K562 (cell line): Measurements from ENCODE around the gene ARL16. TPM values are rescaled to one million over a fixed set of nuclear protein-coding genes. Genes with fewer than 3 reads are reported as not detected.

Experiments
- ATAC-seq: fragments of 200-7000 bp; cut with Tn5 transposase; 3 replicates; pipeline ENCODE4 v1.9.1; 2020; ENCODE audit warnings: moderate library complexity
- BruUV-seq: library from RNA; stranded (reverse); fragments of 400-500 nt; replicated peaks from 2 replicates; lab custom pipeline; 2021; lab: Mats Ljungman, UMichigan
- CTCF ChIA-PET: fragments of 300-600 bp; formaldehyde crosslinking; extraction: SDS; loops from one replicate; lab custom pipeline; 2021; ENCODE audit warnings: low intra/inter-chr PET ratio; lab: Yijun Ruan, JAX
- POLR2A ChIA-PET: fragments of 300-600, 350-650 bp; sonication (Branson Sonifier 250); formaldehyde crosslinking; extraction: SDS; loops from one replicate; lab custom pipeline; 2021; ENCODE audit warnings: antibody characterized with exemption, inconsistent platforms; lab: Yijun Ruan, JAX
- DNase-seq, 4 experiments: peaks; one replicate each; pipeline versions ENCODE4 v3.0.0 to v3.0.0-alpha.2; 2011 to 2018; ENCODE audit warnings: low spot score in 3 of 4, mixed read lengths in 3 of 4; ENCODE audit errors: extremely low read depth in 1 of 4
- FAIRE-seq: peaks from 2 replicates; lab custom pipeline; 2011; peaks lifted over from hg19 to GRCh38; lab: Jason Lieb, UNC
- H2AFZ ChIP-seq: 2 replicates; pipeline ENCODE4 v1.6.0; 2011; ENCODE audit warnings: low read depth, low read length, control low read depth, inconsistent platforms
- H3K27ac ChIP-seq: fragments of 200-600 bp; 3 replicates; pipeline ENCODE4 v1.8.0; 2011; ENCODE audit warnings: low read depth, mild to moderate bottlenecking, control low read depth, inconsistent platforms, low read length, moderate library complexity, mixed read lengths; ENCODE audit errors: extremely low read depth
- H3K27me3 ChIP-seq, 2 experiments: fragments of 300-600 bp in 1 of 2; 2 replicates in 1 of 2; 3 replicates in 1 of 2; pipeline versions ENCODE4 v1.6.0 to v1.8.0; 2011; ENCODE audit warnings: inconsistent platforms in 2 of 2, low read length in 2 of 2, mild to moderate bottlenecking in 1 of 2, mixed read lengths in 1 of 2, moderate library complexity in 1 of 2; ENCODE audit not compliant: control insufficient read depth in 2 of 2, insufficient read depth in 2 of 2
- H3K36me3 ChIP-seq: fragments of 300-600 bp; 3 replicates; pipeline ENCODE4 v1.8.0; 2011; ENCODE audit warnings: mild to moderate bottlenecking, low read length, inconsistent platforms; ENCODE audit not compliant: control insufficient read depth, insufficient read depth
- H3K4me1 ChIP-seq, 2 experiments: fragments of 200-600 bp in 1 of 2; replicated peaks in 1 of 2; 2 replicates in 1 of 2; 3 replicates in 1 of 2; pipeline versions ENCODE4 v1.5.1 to v1.8.0; 2011; ENCODE audit warnings: inconsistent platforms in 2 of 2, low read length in 2 of 2, mild to moderate bottlenecking in 1 of 2, mixed read lengths in 1 of 2, moderate library complexity in 1 of 2; ENCODE audit not compliant: control insufficient read depth in 2 of 2, insufficient read depth in 2 of 2
- H3K4me2 ChIP-seq: 2 replicates; pipeline ENCODE4 v1.6.1; 2011; ENCODE audit warnings: low read length, control low read depth, inconsistent platforms, mixed read lengths; ENCODE audit not compliant: insufficient read depth
- H3K4me3 ChIP-seq: fragments of 200-600 bp; sonication (generic), shearing (Covaris generic); 2 replicates; pipeline ENCODE4 v1.5.1; 2016; ENCODE audit warnings: control low read depth, inconsistent platforms
- H3K79me2 ChIP-seq: fragments of 200-600 bp; 3 replicates; pipeline ENCODE4 v1.8.0; 2011; ENCODE audit warnings: low read length, inconsistent platforms; ENCODE audit not compliant: control insufficient read depth, insufficient read depth
- H3K9ac ChIP-seq, 2 experiments: 2 replicates each; pipeline versions ENCODE4 v1.6.0 to v1.6.1; 2011; ENCODE audit warnings: low read depth in 2 of 2, low read length in 2 of 2, control low read depth in 1 of 2, inconsistent platforms in 1 of 2, mild to moderate bottlenecking in 1 of 2, mixed read lengths in 1 of 2; ENCODE audit not compliant: insufficient read depth in 1 of 2
- H3K9me1 ChIP-seq: one replicate; pipeline ENCODE4 v1.6.0; 2011; ENCODE audit warnings: inconsistent platforms, mild to moderate bottlenecking, low read length, moderate library complexity; ENCODE audit not compliant: control insufficient read depth, insufficient read depth
- H3K9me3 ChIP-seq: replicated peaks from 2 replicates; pipeline ENCODE4 v1.5.1; 2011; ENCODE audit warnings: low read depth, low read length, inconsistent platforms; ENCODE audit not compliant: control insufficient read depth, insufficient read depth
- H4K20me1 ChIP-seq: replicated peaks from 2 replicates; pipeline ENCODE4 v1.6.1; 2011; ENCODE audit warnings: low read length, inconsistent platforms, mixed read lengths; ENCODE audit not compliant: control insufficient read depth, insufficient read depth
- POLR2G ChIP-seq: fragments of 200-400 bp; formaldehyde crosslinking; IDR thresholded peaks from 2 replicates; pipeline ENCODE4 v1.6.1; 2017; ENCODE audit warnings: low read depth, mild to moderate bottlenecking, antibody characterized with exemption, low read length, moderate library complexity
- ZNF280A ChIP-seq: fragments of 450-650 bp; IDR thresholded peaks from 2 replicates; pipeline ENCODE4 v1.6.1; 2018; ENCODE audit warnings: mild to moderate bottlenecking, low read depth; ENCODE audit not compliant: partially characterized antibody
- WGBS: fragments of 100-300 bp; shearing (Covaris generic); methylation state at CpG from one replicate; pipeline ENCODE4 v1.1.6; 2016; ENCODE audit warnings: low coverage, mixed read lengths; ENCODE audit not compliant: insufficient coverage; ENCODE audit errors: missing lambda C conversion rate; 5-methylcytosine and 5-hydroxymethylcytosine counted together
- in situ Hi-C: fragments of 300-500 bp; cut with MboI; formaldehyde crosslinking; loops from 4 replicates; pipeline ENCODE4 v1.15.0; 2018; ENCODE audit warnings: inconsistent platforms, mixed read lengths
- intact Hi-C: fragments of 100-400 bp; cut with micrococcal nuclease; formaldehyde crosslinking; loops from 2 replicates; pipeline ENCODE4 v1.14.2; 2022
- polyA plus RNA-seq, 8 experiments: library from polyadenylated mRNA; depleted of rRNA in 4 of 8; stranded (reverse) in 5 of 8; unstranded in 3 of 8; fragments of >200 nt; fragmentation: Nextera tagmentation in 2 of 8; fragmentation: Illumina TruSeq in 1 of 8; extraction: Ambion mirVana in 2 of 8; extraction: Trizol in 1 of 8; gene quantifications; 2 replicates each; pipeline versions ENCODE4 v1.2.1 to v1.2.3, GENCODE V29; 2011 to 2014; ENCODE audit warnings: inconsistent platforms in 1 of 8, missing spikeins in 1 of 8
- total RNA-seq, 7 experiments: library from RNA; depleted of rRNA in 6 of 7; stranded (reverse); fragments of >200 nt in 6 of 7; fragmentation: Illumina TruSeq in 2 of 7; extraction: Trizol in 2 of 7; gene quantifications; 2 replicates each; pipeline versions ENCODE4 v1.2.1 to v1.2.3, GENCODE V29; 2011 to 2021; ENCODE audit warnings: low replicate concordance in 1 of 7

Gene ARL16
- total and polyA plus RNA-seq, 9 of the 15 experiments (the other 6 are each of a cell fraction or from before 2014, with no cell fraction given): 5.4 to 32.4 (median 22.6) TPM

- H3K9ac ChIP-seq: no peak overlapping the region; a peak in 1 of 4 replicates
- no peak for ATAC-seq
- in situ Hi-C loops: no loop called here
- no peaks in the 10 kb centered on the region for H3K27me3 ChIP-seq
- DNase-seq: no peak
- H3K4me3 ChIP-seq: no peak overlapping the region
- no peak overlapping the region for H2AFZ ChIP-seq
- BruUV-seq: no TSS peak
- peaks cover 14 to 81% of the 10 kb centered on the region in 2 experiments; a peak in 4 of 5 replicates for H3K4me1 ChIP-seq
- peaks cover 64% of the 10 kb centered on the region; the same call in 1 of the 3 replicates for H3K36me3 ChIP-seq
- TF ChIP-seq ZNF280A (no peak), POLR2G (peak; percentile 44; the same call in 1 of the 2 replicates)
- TF ChIP-seq, all 486 proteins: peak for 1
- intact Hi-C loops: no loop called here
- no peak overlapping the region for H3K4me2 ChIP-seq
- no peak overlapping the region for H3K27ac ChIP-seq
- H3K9me1 ChIP-seq: no peaks in the 10 kb centered on the region
- peaks cover 12% of the 10 kb centered on the region for H4K20me1 ChIP-seq
- CTCF ChIA-PET: no interaction called here
- FAIRE-seq: no peak
- WGBS: 96% methylated on average over 22 of the region's 25 CpGs
- peaks cover 34% of the 10 kb centered on the region for H3K79me2 ChIP-seq
- no peaks in the 10 kb centered on the region for H3K9me3 ChIP-seq
- POLR2A ChIA-PET: interaction anchor here (0.7 kb wide), 1 partner anchor 12 kb away, joined by 3 read pairs; no protein-coding TSS in a partner anchor
These were observed 33.6 kb upstream of the ARL16 start for GRCh38 chr17:81717049-81717765.
